Retinal pigment epithelial cell (primary cell): ENCODE results near the gene VPS33B.

Source experiments
- DNase-seq: peaks from one replicate; pipeline ENCODE4 v3.0.0-alpha.2; 2010; ENCODE audit warnings: low read depth
- H3K4me3 ChIP-seq: 2 replicates; pipeline ENCODE4 v1.5.1; 2011; ENCODE audit warnings: mild to moderate bottlenecking, low read length, control low read depth, moderate library complexity
- TF ChIP-seq, protein P1 (sequence below): conservative IDR thresholded peaks from 2 replicates; pipeline ENCODE4 v1.5.1; 2011; ENCODE audit warnings: low read depth, low read length, control low read depth, inconsistent platforms

Gene VPS33B

DNA sequence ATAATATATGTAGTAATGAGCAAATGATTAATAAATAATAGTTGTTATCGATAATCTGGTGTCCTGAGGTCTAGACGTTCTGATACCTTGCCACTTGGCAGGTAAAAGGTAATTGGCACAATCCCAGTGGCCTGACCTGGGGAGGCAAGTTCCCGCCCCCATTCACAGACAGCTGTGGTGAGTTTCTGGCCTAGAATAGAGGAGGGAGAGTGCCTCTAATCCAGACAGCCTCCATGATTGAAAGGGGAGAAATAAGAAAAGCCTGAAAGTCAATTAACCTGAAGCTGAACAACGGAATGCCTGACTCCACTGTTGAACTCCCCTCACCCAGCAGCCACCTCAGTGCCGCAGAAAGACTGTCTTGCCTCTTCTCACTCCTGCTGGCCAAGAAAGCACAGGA is 39.6 kb upstream of the VPS33B start:
- DNase-seq: no peak
- no peak overlapping the region for H3K4me3 ChIP-seq
- TF ChIP-seq, protein P1, sequence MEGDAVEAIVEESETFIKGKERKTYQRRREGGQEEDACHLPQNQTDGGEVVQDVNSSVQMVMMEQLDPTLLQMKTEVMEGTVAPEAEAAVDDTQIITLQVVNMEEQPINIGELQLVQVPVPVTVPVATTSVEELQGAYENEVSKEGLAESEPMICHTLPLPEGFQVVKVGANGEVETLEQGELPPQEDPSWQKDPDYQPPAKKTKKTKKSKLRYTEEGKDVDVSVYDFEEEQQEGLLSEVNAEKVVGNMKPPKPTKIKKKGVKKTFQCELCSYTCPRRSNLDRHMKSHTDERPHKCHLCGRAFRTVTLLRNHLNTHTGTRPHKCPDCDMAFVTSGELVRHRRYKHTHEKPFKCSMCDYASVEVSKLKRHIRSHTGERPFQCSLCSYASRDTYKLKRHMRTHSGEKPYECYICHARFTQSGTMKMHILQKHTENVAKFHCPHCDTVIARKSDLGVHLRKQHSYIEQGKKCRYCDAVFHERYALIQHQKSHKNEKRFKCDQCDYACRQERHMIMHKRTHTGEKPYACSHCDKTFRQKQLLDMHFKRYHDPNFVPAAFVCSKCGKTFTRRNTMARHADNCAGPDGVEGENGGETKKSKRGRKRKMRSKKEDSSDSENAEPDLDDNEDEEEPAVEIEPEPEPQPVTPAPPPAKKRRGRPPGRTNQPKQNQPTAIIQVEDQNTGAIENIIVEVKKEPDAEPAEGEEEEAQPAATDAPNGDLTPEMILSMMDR: no peak

DNA sequence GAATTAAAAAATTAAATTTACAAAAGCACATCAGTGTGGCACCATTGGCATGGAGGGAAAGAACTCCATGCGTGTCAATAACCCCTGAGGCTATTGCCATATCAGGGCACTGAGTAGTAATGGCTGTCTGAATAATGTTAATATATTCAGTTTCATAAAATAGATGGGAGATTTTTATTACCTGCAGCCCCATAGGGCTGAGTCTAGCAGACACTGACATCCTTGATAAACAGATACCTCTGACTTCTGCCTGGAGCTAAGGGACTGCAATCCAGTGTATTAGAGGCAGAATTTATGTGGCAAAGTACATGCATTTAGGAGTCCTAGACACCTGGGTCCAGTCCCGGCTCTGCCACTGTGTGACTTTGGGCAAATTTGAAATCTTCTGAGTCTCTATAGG is 38.8 kb upstream of the VPS33B start:
- TF ChIP-seq, protein P1: no peak
- H3K4me3 ChIP-seq: no peak overlapping the region
- DNase-seq: no peak

DNA sequence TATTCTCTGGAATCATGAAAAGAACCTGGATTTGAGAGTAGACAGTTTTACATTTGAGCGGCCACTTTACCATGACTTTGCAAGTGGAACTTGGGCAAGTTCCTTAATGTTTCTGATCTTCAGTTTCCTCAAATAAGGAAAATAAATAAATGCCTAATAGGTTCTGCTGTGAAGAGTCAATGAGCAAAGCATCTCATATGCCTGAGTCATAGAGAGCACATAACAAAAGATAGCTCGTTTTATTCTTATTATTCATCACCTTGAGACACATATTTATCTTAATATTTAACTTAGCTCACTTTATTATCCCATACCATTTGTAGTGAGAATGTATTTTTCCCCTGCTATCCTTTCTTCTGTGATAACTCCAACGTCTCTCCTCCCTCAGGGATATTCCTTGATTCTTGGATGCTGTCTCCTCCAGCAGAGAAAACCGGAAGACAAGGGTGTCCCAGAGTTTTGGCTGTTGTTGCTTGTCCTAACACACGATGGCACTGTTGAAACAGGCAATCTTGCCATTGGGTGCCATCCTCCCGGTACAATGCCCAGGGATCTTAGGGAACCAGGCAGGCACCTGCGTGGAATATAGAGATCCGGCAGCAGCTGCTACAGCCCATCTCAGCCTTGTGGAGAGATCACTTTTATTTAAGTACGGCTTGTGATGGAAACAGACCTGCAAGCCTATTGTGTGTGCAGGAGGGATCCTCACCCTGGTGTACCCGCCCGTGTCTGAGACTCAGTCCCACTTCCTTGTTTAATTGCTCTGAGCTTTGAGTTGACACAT is 33.3 kb upstream of the VPS33B start:
- TF ChIP-seq, protein P1: peak; percentile 86
- no peak overlapping the region for H3K4me3 ChIP-seq
- DNase-seq: peak; percentile 12

DNA sequence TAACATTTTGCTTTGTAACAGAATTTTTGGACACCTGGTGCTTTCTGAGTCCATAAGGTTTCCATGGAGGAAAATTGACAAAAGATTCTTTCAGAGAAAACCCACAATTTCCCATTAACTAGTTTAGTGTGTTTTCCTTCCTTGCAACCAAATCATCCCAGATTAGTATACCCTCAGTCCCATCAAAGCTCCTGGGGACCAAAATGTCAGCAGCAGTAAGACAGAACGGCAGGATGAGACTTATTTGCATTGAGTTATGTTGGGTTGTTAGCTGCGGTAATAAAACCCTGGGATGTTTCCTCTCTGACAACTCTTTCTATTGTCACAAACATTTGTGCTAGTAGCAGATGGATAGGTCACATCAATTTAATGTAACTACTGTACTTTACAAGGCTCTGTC is 32.4 kb upstream of the VPS33B start:
- DNase-seq: no peak
- TF ChIP-seq, protein P1: no peak
- H3K4me3 ChIP-seq: no peak overlapping the region

DNA sequence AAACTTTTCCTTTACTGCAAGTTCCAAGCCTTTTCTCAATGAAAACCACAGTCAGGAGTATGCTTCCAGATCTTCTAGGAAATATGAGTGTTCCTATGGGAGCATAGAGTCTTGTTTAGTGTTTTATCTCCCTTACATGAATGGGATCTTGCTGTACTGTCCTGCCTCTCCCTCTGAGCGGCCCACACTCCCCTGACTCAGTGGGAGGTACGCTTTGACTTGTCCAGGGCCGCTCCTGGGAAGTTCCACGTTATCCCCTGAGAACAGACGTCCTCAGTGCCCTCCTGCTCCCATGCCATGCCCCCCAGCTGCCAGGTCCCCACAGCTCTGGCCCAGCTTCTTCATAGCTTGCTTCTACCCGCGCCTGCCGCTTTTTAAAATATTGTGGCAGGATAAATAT is 28.9 kb upstream of the VPS33B start:
- H3K4me3 ChIP-seq: no peak overlapping the region
- TF ChIP-seq, protein P1: no peak
- no peak for DNase-seq

DNA sequence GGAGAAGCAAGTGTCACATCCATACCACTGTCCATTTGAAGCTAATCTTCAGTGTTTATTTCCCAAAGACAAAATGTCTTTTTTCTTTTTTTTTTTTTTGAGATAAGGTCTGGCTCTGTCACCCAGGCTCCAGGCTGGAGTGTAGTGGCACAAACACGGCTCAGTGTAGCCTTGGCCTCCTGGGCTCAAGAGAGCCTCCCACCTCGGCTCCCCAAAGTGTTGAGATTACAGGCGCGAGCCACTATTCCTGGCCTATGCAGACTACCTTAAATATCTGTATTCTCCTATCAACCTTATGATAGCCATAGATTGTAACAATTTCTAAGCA is 27.7 kb upstream of the VPS33B start:
- TF ChIP-seq, protein P1: no peak
- DNase-seq: no peak
- H3K4me3 ChIP-seq: no peak overlapping the region

DNA sequence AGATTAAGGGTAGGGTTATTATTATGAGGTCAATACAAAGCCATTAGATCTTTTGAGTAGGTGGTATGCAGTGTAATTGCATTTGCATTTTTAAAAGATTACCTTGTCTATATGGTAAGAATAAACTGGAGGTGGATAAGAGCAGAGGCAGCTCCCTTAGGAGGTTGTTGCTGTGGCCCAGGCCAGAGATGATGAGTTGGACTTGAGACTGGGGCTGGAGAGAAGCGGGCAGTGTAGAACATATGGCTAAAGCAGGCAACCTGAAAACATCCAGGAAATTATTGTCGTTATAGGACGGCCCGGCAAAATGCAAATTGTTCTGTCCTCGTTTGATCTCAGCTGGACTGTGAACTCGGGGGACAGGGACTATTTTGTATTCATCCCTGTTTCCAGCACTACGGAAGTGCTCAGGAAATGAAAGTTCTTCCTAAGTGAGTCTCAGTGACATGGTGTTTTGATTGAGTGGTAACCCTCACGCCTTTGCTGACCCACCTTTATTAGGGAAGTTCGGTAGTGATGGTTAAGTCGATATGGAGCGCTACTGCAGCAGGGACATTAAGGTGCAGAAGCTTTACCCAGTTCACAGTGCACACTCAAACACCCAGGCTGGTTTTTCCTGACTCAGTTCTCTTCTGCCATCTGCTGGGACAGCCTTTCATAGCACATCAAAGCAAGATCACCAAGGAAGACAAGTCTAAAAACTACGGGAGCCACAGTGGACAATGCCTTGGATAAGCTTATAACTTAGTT is 27.2 kb upstream of the VPS33B start:
- DNase-seq: peak; percentile 11
- H3K4me3 ChIP-seq: no peak overlapping the region
- TF ChIP-seq, protein P1: peak; percentile 78
